T47D (cell line): ENCODE results near the gene NUP210L.

Experiments
- DNase-seq, 2 experiments: peaks; one replicate each; pipeline versions ENCODE4 v3.0.0 to v3.0.0-alpha.2; 2011 to 2012; ENCODE audit warnings: low read depth in 1 of 2, low spot score in 1 of 2
- JUND ChIP-seq: IDR thresholded peaks from 2 replicates; pipeline ENCODE4 v1.6.1; 2012; ENCODE audit warnings: low read depth
- in situ Hi-C: cut with HindIII; loops from 2 replicates; pipeline ENCODE4 v1.10.0; 2016; ENCODE audit warnings: low sequenced_read_pairs, low pct_unique_long_range_greater_than_20kb

Gene NUP210L

DNA sequence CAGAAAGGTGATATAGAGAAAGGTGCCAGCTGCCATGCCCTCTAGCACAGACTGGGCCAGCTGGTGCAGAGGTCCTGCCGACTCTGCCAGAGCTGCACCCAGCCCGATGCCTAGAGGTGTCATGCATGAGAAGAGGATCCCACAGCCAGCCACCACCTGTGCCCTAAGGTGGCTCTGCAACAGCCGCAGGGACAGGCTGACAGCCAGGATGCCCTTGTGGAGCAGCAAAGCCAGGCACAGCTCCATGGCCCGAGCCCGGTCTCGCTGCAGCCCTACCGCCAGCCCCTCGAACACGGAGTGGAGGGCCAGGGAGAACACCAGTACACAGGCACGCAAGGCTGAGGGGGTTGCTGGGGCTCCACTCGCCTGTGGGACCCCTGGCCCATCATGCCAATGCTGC is 194.7 kb downstream of the NUP210L start:
- TF ChIP-seq JUND, result no peak
- DNase-seq, result no peak
- in situ Hi-C loops, result no loop called here

DNA sequence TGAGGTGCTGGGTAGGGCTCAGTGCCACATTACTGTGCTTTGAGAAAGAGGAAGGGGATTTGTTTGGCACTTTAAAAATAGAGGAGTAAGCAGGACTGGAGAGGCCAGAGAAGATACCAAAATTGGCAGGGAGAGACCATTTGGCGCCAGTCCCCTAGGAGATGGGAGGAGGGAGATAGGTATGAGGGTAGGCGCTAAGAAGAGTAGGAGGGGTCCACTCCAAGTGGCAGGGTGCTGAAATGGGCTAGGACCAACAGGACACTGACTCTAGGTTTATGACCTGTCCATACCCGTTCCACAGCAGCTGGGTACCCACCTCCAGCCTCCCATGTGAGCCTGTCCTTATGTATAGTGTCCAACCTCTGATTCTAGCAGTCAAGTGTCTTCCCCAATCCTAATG is 195.4 kb downstream of the NUP210L start:
- TF ChIP-seq JUND, result no peak
- in situ Hi-C loops, result no loop called here
- no peak for DNase-seq

DNA sequence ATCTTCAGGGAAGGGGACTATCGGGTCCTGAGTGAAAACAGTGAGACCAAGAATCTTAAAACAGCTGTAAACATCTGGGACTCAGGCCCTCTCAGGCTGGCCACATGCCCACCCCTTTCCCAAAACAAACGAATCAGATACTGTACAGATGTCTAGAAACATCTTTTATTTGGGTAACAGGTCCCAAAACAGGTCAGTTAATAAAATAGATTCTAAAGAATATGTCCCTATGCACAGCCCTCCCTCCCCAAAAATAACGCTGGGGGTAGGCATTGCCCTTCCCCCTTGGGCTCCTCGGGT is 196.0 kb downstream of the NUP210L start:
- no peak for TF ChIP-seq JUND
- in situ Hi-C loops, result no loop called here
- no peak for DNase-seq

DNA sequence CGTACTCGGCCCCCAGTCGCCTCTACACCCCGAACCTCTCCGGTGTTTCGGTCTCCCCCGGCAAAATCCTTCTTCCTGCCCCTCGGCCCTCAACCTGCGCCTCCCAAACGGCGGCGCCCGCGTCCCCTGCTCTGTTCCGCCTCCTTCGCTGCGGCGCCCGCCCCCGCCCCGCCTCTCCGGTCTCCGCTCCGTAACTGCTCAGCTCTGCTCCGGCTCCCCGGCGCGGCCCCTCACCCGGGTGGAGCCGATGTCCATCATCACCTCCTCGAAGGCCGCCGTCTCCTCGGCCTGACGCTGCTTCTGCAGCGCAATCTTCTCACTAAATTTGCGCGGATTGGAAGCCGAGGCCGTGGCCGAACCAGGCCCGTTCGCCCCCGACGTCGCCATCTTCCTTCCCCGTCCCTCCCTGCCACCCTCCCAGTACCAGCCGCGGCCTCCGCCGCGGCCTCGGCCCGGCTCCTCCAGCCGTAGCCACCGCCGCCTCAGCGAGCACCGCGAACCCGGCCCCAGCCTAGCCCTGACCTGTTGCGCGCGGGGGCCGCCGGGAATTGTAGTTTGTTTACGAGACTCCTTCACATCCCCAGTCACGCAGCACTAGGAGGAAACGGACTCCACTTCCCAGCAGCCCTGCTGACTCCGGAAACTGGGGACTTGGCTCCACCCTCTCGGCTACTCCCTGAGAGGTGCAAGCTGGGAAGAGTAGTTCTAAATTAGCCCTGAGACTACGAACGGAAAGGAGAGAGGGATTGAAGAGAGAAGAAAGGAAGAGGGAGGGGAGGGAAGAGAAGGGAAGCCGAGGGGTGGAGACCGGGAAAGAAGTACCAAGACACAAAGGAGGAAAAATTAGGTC is 196.5 kb downstream of the NUP210L start, which contains the start of gene CRTC2:
Gene CRTC2, minus strand, starts transcription at position 502 of the 850 bp plus-strand sequence. Its CDS starts 115 bp downstream, at position 387.
- TF ChIP-seq JUND, result no peak
- in situ Hi-C loops, result no loop called here
- DNase-seq, result peak; percentile 98 to 99

DNA sequence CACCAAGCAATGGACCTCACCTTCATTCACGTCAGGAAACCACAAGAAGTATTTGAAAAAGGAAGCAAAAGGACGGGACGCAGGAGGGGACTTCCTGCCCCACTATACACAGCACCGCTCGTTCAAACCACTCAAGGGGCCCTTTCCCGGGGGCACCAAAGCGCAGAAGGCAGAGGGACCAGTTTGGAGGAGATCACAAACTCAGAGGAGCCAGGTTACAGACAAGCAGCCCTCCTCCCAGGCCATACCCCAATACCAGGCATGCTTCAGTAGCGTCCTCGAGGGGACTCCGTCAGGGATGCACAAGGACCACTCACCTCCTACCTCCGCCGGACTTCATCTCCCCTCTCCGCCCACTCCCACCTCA is 197.1 kb downstream of the NUP210L start:
- TF ChIP-seq JUND, result no peak
- in situ Hi-C loops, result no loop called here

DNA sequence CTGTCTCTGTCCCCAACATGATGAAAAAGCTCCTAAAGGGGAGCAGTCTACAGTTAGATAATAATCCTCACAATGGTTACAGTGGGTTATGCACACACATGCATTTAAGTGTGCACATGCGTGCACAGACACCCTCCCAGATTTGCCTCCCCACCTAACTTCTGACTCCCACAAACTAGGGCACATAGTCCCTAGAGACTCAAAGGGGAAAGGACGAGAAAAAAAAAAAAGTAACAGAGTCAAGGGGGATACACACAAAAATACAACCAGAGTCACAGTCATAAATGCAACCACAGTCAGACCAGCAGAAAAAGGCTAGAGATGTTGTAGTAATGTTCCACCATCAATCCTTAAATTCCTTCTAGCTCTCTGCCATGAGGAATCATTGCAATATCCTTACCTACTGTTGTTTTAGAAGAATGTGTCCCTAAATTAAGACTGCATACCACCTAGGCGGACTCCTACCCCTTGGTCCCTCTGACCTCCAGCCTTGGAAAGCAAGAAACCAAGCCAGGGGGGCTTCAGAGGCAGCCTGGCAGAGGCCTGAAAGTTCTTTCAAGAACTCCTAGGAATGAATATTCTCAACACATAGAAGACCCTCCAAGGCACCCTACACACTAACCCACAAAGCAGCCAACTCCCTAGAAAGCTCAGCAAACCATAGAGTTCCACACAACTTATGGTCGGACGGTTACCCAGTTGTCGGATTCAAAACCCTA is 197.7 kb downstream of the NUP210L start:
- DNase-seq, result no peak
- in situ Hi-C loops, result no loop called here

More for the DNA sequence above, 197.1 kb downstream of the NUP210L start:
- no peak for DNase-seq

DNA sequence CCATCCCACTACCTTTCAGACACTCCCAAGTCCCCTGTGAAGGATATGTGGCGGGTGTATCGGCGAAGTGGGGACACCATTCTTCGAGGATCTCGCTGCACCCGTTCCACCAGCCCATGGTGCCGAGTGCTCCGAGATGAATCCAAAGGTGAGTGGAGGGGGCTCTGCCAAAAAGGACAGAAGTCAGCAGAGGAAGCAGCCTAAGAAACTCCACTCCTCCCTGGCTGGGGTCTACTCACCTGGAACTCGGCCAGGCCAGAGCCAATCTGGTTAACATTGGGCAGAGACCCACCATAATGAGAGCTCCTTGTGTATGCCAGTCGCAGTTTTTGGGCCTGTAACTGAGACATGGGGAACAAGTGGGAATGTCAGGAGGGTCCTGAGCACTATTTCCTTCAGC is 200.0 kb downstream of the NUP210L start:
- no peak for TF ChIP-seq JUND
- DNase-seq, result no peak
- in situ Hi-C loops, result no loop called here

More for the DNA sequence above, 197.7 kb downstream of the NUP210L start:
- no peak for TF ChIP-seq JUND

DNA sequence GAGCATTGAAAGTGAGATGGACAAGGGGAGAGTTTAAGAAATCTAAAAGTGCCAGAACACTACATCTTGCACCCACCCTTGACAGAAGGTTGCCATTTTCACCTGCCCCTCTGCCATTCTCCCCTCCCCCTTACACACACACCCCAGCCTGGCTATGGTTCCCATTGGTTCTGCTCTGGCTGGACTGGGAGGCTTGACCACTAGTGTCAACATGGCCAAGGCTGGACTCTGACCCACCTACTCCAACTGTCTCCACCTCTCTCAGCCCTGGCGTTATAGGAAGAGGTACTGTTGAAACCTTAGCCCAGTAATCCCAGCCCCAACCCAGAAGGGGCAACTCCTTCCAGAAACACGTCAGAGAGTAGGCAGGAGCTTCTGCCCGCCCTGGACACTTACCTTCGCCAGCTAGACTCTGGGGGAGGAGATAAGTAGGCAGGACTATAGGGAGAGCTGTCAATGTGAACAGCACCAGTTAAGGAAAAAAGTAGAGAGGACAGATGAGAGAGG is 201.0 kb downstream of the NUP210L start:
- no peak for DNase-seq
- in situ Hi-C loops, result no loop called here
- TF ChIP-seq JUND, result no peak

DNA sequence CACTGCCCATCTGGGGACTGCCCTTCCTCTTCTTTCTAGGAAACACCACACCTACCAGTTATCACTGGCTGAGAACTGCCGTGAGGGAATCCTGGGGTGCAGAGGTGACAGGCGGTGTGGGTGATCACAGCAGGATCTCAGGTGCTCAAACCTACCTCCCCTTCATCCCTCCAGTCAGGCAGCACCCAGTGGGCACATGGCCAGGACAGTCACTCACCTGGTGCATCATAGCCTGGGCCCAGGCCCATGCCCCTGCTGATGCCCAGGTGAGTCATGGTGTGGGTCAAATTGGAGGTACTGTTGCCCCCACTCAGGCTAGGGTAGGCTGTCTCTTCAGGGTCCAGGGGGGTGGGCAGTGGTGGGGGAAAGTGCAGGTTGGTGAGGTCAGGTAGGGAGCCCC is 203.1 kb downstream of the NUP210L start:
- in situ Hi-C loops, result no loop called here
- TF ChIP-seq JUND, result no peak
- DNase-seq, result no peak

DNA sequence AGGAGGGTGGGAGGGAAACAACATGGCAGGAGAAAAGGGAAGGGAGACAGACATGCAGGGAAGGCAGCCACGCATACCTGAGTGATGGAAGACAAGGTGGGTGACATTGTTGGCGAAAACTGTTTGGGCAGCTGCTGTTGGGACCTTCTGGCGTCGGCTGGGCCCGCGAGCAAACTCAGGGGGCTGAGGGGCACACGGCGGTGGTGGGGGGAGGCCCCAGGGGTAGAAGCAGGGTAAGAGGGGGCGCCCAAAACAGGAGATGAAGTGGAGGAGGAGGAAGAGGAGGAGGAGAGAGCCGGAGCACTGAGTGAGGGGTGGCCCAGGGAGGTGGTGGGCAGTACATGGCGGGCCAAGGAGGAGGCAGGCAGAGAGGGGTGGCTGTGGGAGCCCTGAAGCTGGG is 203.7 kb downstream of the NUP210L start:
- TF ChIP-seq JUND, result no peak
- in situ Hi-C loops, result no loop called here
- DNase-seq, result no peak

DNA sequence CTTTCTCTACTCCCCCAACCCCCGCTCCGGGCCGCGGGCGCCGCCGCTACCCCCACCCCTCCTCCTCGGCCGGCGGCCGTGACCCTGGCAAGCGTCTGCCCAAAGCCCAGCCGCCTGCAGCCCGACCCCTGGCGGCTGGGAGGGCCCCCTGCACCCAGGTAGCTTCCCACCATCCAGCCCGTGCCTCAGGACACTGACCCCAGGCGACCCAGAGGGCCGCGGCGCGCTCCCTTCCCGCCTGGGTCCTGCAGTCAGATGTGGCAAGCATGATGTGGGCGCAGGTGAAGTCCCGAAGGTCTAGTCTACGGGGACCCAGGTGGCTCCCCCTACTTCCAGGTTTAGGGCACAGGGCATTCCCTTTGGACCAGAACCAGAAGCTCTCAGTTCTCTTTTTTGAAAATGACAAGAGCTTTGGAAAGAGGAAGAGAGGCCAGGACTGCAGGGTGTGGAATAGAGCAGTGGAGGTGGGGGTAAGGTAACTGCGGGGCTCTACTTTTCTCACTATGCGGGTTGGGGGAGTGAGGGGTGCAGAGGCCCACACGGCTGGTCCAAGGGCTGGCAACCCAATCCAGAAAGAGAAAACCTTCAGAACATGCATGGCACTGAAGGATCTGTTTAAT is 208.1 kb downstream of the NUP210L start, which contains the start of gene DENND4B:
Gene DENND4B, minus strand, starts transcription at position 97 of the 620 bp plus-strand sequence. CDS start 2,344 bp downstream, outside the sequence.
- peak; percentile 88 to 97 for DNase-seq
- in situ Hi-C loops, result no loop called here
- no peak for TF ChIP-seq JUND

DNA sequence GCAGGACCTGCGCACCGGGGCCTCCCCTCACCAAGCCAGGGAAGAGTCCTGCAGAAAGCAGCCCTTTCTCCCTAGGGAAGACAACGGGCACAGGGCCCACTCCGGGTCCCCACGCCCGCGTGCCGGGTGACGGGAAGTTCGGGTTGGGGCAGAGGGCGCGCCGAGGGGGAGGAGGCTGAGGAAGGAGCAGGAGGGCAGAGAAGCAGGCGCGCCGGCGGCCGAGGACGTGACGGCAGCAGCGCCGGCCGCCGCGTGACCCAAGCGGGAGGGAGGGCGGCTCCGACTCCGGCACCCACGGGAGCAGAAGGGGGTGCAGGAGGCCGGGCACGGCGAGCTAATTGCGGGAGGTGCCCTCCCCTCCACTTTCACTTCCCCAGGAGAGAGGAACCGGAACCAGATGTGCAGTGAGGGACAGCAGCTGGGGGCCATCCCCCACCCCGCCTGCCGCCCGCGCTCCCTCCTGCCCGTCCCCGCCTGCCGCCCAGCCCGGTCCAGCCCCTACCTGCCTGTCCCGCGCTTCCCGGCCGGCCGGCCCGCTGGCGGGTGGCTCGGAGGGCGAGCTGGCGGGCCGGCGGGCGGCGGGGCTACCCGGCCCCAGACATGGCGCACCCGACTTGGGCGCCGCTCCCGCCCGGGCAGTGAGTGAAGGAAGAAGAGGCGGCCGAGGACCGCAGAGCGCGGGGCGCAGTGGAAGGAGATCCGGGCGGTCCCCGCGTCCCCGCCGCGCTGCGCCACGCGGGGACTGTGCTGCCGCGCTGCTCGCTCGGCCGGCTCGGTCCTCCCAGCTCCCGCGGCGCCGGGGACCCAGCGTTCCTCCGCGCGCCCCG is 208.9 kb downstream of the NUP210L start:
- in situ Hi-C loops, result no loop called here
- TF ChIP-seq JUND, result no peak
- DNase-seq, result peak; percentile 84 to 88
